ENCODE results near the gene PPP1R3G. TPM values are rescaled to one million over a fixed set of nuclear protein-coding genes. Genes with fewer than 3 reads are reported as not detected.

PPP1R3G gene
- total and polyA plus RNA-seq, 12 donors, result 3.8 to 12.2 (median 8.0) TPM

DNA sequence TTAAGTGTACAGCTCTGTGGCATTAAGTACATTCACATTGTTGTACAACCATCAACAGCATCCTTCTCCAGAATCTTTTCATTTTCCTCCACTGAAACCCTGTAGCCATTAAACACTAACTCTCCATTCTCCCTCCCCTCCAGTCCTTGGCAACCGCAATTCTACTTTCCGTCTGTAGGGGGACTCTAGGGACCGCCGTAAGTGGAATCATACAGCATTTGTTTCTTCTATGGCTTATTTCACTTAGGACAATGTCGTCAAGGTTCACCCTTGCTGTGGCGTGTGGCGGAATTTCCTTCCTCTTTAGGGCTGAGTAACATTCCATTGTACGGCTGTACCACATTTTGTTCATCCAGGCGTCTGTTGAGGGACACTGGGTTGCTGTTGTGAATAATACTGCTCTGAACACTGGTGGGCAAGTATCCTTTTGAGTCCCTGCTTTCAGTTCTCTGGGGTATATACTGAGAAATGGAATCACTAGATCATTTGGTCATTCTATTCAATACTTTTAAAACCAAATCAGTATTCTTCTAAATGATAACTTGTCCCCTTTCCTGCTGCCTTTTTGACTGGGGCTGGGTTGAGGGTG lies 50.7 kb downstream of the PPP1R3G start:
- no peaks in the 10 kb centered on the region for H3K9me3 ChIP-seq
- 56 to 59% methylated on average over 9 of the region's 9 CpGs for WGBS, 2 donors
- TF ChIP-seq, protein P1, sequence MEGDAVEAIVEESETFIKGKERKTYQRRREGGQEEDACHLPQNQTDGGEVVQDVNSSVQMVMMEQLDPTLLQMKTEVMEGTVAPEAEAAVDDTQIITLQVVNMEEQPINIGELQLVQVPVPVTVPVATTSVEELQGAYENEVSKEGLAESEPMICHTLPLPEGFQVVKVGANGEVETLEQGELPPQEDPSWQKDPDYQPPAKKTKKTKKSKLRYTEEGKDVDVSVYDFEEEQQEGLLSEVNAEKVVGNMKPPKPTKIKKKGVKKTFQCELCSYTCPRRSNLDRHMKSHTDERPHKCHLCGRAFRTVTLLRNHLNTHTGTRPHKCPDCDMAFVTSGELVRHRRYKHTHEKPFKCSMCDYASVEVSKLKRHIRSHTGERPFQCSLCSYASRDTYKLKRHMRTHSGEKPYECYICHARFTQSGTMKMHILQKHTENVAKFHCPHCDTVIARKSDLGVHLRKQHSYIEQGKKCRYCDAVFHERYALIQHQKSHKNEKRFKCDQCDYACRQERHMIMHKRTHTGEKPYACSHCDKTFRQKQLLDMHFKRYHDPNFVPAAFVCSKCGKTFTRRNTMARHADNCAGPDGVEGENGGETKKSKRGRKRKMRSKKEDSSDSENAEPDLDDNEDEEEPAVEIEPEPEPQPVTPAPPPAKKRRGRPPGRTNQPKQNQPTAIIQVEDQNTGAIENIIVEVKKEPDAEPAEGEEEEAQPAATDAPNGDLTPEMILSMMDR (IDR thresholded peaks at IDR 0.05), result peak in 8 of 9 donors; percentile 50 to 68 (median 60)

DNA sequence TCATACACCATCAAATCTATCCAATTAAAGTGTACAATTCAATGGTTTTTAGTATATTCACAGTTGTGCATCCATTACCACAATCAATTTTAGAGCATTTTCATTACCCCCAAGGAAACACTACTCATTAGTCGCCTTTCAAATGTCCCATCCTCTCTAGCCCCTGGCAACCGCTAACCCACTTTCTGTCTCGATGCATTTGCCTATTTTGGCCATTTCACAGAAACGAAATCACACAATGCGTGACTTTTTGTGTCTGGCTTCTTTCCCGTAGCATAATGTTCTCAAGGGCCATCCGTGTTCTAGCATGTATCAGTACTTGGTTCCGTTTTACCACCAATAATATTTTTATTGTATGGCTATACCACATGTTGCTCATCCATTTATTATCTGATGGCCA lies 51.7 kb downstream of the PPP1R3G start:
- TF ChIP-seq, protein P1 (IDR thresholded peaks at IDR 0.05), result no peak
- H3K4me1 ChIP-seq, result peaks cover 0 to 18% (median 14%) of the 10 kb centered on the region in 9 donors
- H3K27ac ChIP-seq, result no peak overlapping the region
- no peak overlapping the region for H3K4me3 ChIP-seq
- H3K9me3 ChIP-seq, result no peaks in the 10 kb centered on the region
- ATAC-seq (no peak), DNase-seq (no peak)
- intact Hi-C loops (cut with DNase I), result no loop called here
- 93 to 98% methylated on average over 8 of the region's 8 CpGs for WGBS, 2 donors
- H3K27me3 ChIP-seq, result no peaks in the 10 kb centered on the region
- no peaks in the 10 kb centered on the region for H3K36me3 ChIP-seq

More for the DNA sequence above, 50.7 kb downstream of the PPP1R3G start:
- no peak overlapping the region for H3K27ac ChIP-seq
- H3K27me3 ChIP-seq, result no peaks in the 10 kb centered on the region
- H3K4me1 ChIP-seq, result peaks cover 0 to 25% (median 16%) of the 10 kb centered on the region in 9 donors
- H3K36me3 ChIP-seq, result no peaks in the 10 kb centered on the region
- DNase-seq (no peak), ATAC-seq (peak in 1 of 8 donors; percentile 30)
- intact Hi-C loops (cut with DNase I), result no loop called here
- H3K4me3 ChIP-seq, result no peak overlapping the region

Other genes starting within 250 kb of the PPP1R3G start
- 1 to 10 TPM; 2.1 to 5.8 (median 3.6) TPM for gene RPP40, start 81.3 kb upstream of the PPP1R3G start, total RNA-seq
- 10 to 100 TPM in 1 of 2 donors, 1 to 10 TPM in 1; 3.4 to 12.0 TPM for gene RPP40, start 81.3 kb upstream of the PPP1R3G start, polyA plus RNA-seq
- gene LYRM4, start 175.6 kb downstream of the PPP1R3G start, total RNA-seq, result 10 to 100 TPM; 20.9 to 33.0 (median 25.1) TPM
- gene LYRM4, start 175.6 kb downstream of the PPP1R3G start, polyA plus RNA-seq, result 10 to 100 TPM; 18.3 to 23.2 TPM
- gene FARS2, start 176.2 kb downstream of the PPP1R3G start, total RNA-seq, result 10 to 100 TPM; 17.9 to 22.4 (median 21.4) TPM
- 10 to 100 TPM in 1 of 2 donors, 1 to 10 TPM in 1; 7.6 to 16.0 TPM for gene FARS2, start 176.2 kb downstream of the PPP1R3G start, polyA plus RNA-seq

Measured in heart right ventricle (tissue), 16 donors.